RWPE2 (cell line): ENCODE measurements around the gene TMEM87A.

ENCODE experiments used
- ATAC-seq: fragments of 200-7000 bp; cut with Tn5 transposase; 3 replicates; pipeline ENCODE4 v1.9.1; 2021; ENCODE audit warnings: low read depth
- DNase-seq: peaks from one replicate; pipeline ENCODE4 v3.0.0-alpha.2; 2020; ENCODE audit warnings: low spot score
- H3K27ac ChIP-seq: fragments of 450-650 bp; 2 replicates; pipeline ENCODE4 v1.5.1; 2017; ENCODE audit warnings: mild to moderate bottlenecking; ENCODE audit not compliant: poor library complexity, severe bottlenecking
- H3K27me3 ChIP-seq: fragments of 250-450 bp; sonication (Bioruptor Pico); 2 replicates; pipeline ENCODE4 v1.5.1; 2021; ENCODE audit warnings: mild to moderate bottlenecking, moderate library complexity; ENCODE audit not compliant: insufficient read depth, poor library complexity, severe bottlenecking
- H3K36me3 ChIP-seq: fragments of 250-450 bp; sonication (Bioruptor Pico); 2 replicates; pipeline ENCODE4 v1.5.1; 2020; ENCODE audit warnings: low read depth, mild to moderate bottlenecking, moderate library complexity
- H3K4me1 ChIP-seq: fragments of 250-450 bp; sonication (Bioruptor Pico); 2 replicates; pipeline ENCODE4 v1.5.1; 2021; ENCODE audit warnings: mild to moderate bottlenecking, moderate library complexity; ENCODE audit not compliant: insufficient read depth, poor library complexity, severe bottlenecking
- H3K4me3 ChIP-seq: fragments of 250-450 bp; sonication (Bioruptor Pico); 2 replicates; pipeline ENCODE4 v1.5.1; 2021; ENCODE audit warnings: mild to moderate bottlenecking, moderate library complexity; ENCODE audit not compliant: severe bottlenecking
- H3K9me3 ChIP-seq: fragments of 250-450 bp; sonication (Bioruptor Pico); 2 replicates; pipeline ENCODE4 v1.5.1; 2021; ENCODE audit warnings: mild to moderate bottlenecking, moderate library complexity; ENCODE audit not compliant: severe bottlenecking
- TF ChIP-seq, protein P1 (sequence below): fragments of 450-650 bp; IDR thresholded peaks from one replicate; pipeline ENCODE4 v1.5.1; 2017; ENCODE audit warnings: mild to moderate bottlenecking, moderate library complexity; ENCODE audit not compliant: poor library complexity, severe bottlenecking

Gene TMEM87A

DNA sequence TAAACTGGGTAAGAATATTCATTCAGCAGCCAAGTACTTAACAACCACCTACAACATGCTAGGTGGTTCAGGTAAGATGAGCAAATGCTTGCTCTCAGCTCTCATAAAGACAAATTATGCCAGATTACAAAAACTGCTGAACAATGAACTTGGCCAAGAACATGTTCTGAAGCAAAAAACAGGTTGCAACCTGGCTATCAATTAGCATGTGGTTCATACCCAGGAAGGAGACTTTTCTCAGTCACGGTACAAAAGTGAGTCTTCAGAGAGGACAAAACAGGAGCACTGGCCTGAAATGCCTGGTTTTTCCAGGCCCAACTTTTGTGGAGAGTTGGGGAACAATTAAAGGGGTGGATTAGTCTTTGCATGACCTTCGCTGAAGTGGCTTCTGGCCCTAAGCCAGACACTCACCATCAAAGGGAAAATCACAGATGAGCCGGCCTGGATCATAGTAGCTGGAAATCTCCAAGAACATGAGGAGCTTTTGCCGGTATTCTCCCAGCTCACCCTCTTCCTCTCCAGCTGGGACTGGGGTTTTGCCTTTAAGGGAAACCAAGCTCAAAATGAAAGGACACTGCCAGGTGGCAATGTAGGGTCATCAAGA is 109.2 kb downstream of the TMEM87A start:
- H3K4me1 ChIP-seq: no peaks in the 10 kb centered on the region
- H3K4me3 ChIP-seq: no peak overlapping the region
- DNase-seq (no peak), ATAC-seq (no peak)
- H3K27me3 ChIP-seq: no peaks in the 10 kb centered on the region
- peaks cover 90% of the 10 kb centered on the region for H3K36me3 ChIP-seq
- H3K27ac ChIP-seq: no peak overlapping the region
- no peaks in the 10 kb centered on the region for H3K9me3 ChIP-seq
- TF ChIP-seq, protein P1, sequence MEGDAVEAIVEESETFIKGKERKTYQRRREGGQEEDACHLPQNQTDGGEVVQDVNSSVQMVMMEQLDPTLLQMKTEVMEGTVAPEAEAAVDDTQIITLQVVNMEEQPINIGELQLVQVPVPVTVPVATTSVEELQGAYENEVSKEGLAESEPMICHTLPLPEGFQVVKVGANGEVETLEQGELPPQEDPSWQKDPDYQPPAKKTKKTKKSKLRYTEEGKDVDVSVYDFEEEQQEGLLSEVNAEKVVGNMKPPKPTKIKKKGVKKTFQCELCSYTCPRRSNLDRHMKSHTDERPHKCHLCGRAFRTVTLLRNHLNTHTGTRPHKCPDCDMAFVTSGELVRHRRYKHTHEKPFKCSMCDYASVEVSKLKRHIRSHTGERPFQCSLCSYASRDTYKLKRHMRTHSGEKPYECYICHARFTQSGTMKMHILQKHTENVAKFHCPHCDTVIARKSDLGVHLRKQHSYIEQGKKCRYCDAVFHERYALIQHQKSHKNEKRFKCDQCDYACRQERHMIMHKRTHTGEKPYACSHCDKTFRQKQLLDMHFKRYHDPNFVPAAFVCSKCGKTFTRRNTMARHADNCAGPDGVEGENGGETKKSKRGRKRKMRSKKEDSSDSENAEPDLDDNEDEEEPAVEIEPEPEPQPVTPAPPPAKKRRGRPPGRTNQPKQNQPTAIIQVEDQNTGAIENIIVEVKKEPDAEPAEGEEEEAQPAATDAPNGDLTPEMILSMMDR: no peak

DNA sequence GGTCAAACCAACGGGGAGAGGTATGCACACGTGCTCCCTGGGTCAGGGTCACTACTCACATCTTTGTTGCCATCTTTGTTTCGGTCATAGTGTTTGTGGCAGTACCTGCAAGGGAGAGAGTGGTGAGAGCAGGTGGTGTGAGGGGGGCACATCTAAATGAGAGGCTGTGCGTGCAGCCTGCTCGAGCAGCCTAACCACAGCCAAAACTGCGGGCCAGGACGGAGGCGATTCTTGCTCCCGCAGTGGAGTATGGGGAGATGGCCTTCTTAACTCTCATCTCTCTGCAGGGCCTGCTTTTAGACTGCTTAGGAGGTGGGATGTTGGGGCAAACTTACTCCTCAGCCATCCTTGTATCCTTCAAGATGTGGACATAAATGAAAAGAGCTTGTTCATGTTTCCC is 109.9 kb downstream of the TMEM87A start:
- TF ChIP-seq, protein P1: no peak
- ATAC-seq (no peak), DNase-seq (no peak)
- H3K27me3 ChIP-seq: no peaks in the 10 kb centered on the region
- H3K36me3 ChIP-seq: peaks cover 84% of the 10 kb centered on the region
- H3K4me3 ChIP-seq: no peak overlapping the region
- H3K27ac ChIP-seq: no peak overlapping the region
- peaks cover 4% of the 10 kb centered on the region for H3K4me1 ChIP-seq
- no peaks in the 10 kb centered on the region for H3K9me3 ChIP-seq
